NCI-H82 (cell line): ENCODE measurements around the gene G3BP2.
A peak's percentile ranks its signal among the peaks of the same experiment; 100 is the strongest.
"Not testable (repeated sequence)": the region's sequence is repeated elsewhere in the genome, so short reads cannot be mapped to it uniquely, and the experiment has no call there.

Experiments used
- DNase-seq: peaks from one replicate; lab custom pipeline; 2025; lab: John Stamatoyannopoulos, UW

The G3BP2 gene

DNA sequence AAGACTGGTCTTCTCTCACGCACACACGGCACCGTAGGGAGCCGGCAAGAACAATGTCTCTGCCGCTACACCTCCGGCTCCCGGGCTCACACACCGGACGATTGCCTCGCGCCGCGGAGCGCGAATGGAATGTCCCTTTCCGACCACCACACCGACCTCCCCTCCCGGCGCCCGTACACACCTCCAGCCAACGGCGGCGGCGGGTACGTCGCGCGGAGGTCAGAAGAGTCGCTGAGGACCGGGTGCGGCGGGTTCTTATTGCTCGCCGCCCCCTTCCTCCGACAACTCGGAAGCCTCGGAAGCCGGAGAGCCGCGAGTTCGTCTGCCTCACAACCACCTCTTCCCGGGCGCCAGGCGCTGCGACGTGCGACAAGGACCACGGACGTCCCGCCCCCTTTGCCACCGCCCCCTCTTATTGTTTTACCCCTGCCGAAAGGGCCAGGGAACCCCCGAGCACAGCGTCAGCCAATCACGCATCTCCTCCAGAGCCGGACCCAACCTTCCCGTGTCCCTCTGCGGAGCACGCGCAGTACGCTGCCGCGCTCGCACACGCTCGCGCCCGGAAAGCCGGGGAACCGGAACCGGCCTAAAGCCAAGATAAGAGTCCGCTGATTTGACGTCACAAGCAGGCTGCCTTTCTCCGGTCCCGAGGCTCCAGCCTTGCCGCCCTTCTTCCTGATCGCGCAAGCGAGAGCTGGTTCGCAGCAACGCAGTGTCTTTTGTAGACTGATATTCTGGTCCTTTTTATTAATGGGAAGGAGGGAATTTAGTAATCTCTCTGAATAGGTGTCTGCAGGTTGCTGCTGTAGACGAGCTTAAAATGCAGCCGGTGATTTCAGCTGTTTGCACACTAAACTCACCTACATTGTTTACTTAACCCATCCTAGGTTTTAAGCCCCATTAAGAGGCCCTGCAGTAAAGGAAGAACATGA lies at the start of gene G3BP2:
Gene G3BP2 (minus strand): TSS at position 385 of the 932 bp plus-strand sequence. CDS start 11,386 bp downstream, outside the sequence.
- DNase-seq: peak; percentile 99

DNA sequence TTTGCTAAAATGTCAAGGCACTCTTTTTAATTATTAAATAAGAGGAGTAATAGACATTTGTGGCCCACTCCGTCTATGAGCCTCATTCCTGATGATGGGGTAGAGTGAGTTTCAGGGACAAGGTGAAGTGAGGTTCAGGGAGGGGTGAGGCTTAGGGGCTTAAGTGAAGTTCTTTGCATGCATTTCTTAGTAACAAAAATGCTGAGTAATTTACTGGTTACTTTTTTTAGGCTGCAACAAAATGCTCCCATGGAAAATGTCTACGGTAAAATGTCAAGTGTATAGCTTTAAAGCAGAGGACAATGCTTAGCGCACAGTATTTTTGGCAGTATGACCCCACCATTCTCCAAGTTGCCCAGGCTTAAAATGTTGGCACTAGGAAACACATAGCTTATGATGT lies 49.2 kb upstream of the G3BP2 start:
- no peak for DNase-seq

DNA sequence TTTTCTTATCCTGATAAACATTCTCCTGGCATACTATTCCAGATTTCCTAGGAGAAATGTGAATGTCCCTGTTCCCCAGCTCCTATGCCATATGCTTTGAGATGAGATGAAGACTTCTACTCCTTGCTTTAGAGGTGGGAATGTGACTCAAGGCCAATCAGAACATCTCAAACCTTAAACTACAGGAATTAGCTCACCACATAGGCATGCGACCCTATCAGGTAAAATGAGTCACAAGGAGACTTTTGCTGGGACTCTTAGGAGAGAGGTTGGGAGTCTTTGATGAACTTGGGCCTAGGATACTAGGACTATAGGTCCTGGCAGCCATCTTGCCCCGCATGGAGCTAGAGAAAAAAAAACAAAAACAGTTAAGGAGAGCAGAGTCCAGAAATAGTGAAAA lies 45.3 kb upstream of the G3BP2 start:
- no peak for DNase-seq

DNA sequence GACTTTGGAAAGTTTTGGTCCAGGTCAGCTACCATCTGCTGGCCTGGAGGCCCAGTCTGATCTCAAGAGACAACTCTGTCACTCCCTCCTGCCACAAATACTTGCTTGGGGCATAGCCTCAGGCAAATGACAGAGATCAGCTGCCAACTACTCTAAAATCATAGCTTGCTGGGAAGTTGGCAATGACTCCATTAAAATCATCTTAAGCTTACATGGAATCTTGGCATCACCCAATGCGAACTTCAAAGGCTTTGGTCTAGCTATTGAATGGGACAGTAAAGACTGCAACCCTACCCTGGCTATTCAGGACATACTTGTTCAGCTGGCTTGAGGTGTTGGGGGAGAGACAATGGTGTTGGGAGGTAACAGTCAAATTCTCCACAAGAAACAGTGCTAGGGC lies 44.2 kb upstream of the G3BP2 start:
- no peak for DNase-seq

DNA sequence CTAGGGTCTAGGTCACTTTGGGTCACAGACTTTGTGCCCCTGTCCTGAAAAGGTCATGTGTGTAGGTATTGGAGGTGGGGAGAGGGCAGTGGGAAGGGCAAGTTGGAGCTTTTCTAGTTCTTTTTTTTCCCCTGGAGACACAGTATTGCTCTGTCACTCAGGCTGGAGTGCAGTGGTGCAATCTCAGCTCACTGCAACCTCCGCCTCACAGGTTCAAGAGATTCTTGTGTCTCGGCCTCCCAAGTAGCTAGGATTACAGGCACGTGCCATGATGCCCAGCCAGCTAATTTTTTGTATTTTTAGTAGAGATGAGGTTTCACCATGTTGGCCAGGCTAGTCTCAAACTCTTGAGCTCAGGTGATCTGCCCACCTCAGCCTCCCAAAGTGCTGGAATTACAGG lies 42.8 kb upstream of the G3BP2 start:
- not testable (repeated sequence) for DNase-seq

DNA sequence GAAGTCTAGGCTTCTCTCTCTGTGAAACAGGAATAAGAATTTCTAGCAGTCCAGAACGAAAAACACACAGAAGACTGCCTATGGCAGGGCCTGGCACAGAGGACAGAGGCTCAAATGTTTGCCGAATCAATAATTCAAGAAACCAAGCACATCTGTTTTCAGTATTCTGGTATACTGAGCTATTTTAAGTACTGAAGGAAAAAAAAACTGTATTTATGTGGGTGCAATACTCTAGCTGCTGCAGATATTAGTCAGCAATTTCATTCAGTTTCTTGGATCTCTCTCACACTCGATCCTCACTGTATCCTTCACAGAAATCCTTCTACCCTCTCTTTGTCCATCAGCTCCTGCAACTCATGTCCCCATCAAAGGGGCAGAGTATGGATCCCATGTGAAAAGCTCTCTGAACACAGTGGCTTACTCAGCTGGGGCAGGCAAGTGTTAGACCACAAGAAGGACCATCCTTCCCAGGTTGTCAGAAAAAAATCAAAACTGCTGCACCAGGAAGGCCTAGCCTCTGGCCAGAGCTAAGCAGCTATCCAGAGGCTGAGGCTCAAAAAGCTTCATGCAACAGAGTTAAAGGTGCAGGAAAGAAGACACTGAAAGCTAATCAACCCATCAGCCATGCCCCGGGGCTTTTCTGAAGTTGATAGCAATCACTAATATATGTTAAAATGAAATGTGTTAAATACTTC lies 42.0 kb upstream of the G3BP2 start:
- no peak for DNase-seq

DNA sequence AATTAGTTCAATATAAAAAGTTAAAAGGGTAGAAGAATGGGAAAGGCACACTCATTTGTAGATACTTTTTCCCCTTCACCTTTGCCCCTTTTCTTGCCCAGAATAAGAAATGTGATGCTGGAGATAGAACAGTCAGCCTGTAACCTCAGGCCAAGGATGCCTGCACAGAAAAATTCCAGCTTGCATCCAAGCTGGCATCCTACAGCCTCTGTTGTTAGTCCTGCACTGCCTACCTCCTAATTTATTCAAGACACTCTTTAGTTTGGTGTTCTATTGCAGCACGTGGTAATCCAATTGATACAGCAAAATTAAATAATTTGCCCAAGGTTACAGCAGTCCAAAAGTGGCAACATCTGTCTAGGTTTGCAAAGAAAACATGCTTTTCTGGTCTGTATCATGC lies 41.5 kb upstream of the G3BP2 start:
- no peak for DNase-seq

DNA sequence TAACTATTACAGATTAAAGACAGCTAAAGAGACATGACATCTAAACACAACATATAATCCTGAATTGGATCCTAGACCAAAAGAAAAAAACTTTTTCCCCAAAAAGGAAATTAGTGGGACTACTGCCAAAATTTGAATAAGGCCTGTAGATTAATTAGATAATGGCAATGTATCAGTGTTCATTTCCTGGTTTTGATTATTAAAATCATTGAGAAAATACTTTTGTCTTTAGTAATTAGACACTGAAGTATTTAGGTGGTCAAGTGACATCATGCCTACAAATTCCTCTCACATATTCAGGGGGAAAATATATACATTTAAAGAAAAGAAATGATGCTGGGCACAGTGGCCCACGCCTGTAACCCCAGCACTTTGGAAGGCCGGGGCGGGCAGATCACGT lies 40.8 kb upstream of the G3BP2 start:
- no peak for DNase-seq

DNA sequence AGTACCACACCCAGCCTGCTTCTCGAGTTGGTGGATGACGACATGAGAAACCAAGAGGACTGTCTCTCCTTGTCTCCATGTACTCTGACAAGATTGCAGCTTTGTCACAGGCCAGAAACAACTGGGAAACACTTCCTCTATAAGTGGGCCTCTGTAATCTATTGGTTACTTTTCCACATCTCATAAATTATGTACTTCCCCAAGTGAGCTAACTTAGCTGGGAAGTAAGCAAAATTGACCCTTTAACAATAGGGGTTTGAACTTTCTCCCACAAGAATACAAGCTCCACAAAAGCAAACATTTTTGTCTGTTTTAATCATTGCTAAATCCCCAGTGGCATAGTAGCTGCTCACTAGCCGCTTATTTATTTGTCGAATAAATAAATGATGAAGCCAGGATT lies 37.0 kb upstream of the G3BP2 start:
- no peak for DNase-seq

DNA sequence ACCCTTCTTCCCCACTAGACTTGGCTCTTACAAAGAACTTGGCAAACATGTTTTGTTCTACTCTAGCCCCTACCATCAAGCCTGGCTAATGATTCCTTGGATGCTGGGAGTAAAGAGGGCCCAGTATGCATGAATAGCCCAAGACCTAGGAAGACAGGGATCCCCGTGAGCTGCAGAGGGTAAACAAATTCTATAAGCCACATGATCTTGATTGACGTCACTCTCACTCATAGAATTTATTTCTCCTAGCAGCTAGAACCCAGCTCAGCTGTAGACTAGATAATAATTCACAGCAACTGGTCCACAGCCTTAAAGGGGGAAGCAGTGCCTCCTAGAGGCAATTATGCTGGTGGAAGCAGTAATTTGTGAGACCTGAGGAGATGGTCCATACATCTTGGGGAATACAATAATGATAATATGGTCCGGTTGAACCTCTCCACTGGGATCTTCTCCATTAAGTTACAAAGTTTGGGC lies 35.0 kb upstream of the G3BP2 start:
- peak; percentile 18 for DNase-seq

DNA sequence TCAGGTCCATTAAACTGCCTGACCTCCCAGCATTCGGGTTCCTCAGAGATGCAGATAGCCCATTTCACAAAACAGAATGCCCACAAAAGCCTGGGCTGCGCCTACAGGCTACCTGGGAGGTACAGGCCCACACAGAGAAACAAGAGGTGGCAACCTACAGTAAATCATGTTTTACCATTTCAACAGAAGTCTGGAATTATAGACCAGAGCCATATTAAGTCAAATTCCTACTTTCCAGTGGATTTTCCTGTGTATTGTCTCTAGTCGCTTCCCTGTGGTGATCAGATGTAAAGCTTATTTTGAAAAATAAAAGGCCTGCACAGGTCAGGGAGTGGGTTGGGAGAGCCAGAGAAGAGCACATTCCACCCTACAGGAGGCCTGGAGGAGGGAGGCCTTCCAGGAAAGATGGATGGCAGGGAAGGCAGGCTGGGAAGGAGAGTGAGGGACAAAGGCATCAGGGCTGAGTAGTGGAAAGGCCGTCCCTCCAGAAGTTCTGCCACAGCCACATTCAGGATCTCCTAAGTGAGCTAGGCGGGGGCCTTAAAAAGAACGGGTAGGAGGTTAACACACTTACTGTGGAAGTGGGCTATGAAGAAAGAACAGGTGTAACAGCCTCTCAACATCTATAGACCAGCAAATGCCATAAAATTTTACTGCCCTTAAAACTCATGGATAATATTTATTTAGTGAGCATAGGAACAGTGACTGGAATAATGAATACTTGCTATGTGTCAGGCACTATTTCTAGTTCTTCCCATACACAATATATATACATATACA lies 32.2 kb upstream of the G3BP2 start:
- DNase-seq: no peak

DNA sequence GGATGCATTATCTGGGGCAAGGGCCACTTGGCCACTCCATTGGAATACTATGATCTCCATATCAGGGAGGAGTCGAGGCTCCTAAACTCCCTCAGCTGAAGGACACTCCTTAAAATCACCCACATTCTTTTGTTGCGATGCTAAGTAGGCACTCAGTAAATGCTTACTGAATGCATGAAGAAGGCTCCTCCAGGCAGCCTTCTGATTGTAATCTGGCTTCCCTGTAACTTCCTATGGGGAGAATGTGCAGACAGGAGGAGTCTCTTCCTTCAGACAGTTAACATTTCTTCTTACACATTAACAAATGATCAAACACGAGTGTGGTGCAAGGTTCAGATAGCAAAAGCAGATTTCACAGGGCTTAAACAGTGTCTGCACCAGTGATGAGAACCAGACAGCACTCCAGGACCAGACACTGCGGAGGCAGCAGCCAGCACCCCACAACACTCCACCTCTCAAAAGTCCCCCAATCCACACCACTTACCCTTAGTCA lies 29.8 kb upstream of the G3BP2 start:
- DNase-seq: no peak

DNA sequence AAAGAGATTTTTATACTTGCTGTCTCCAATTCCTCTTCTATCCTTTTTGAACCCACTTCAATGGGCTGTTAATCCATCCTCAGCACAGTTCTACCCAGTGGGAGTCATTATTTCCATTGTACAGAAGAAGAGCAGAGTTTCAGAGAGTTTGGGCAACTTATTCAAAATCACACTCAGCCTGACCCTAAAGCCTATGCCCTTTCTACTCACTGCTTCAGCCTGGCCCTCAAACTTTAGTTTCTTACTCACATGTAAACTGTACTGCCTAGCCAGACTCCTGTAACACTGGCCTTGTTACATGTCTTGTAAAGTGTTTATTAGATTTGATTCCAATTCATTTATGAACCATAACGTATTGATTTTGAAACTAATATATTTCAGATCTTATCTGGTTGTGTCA lies 26.1 kb upstream of the G3BP2 start:
- DNase-seq: no peak

DNA sequence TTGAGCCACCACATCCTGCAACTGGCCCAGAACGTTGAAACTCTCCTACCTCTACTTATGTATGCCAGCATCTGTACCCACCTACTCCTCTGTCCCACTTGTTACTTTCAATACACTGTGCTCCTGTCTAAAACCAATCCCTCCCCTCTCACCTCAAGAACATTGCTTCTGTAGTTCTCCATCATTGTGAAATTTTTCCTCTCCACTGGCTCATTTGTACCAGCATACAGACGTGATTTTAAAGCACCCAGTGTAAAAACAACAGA lies 25.7 kb upstream of the G3BP2 start:
- DNase-seq: no peak

DNA sequence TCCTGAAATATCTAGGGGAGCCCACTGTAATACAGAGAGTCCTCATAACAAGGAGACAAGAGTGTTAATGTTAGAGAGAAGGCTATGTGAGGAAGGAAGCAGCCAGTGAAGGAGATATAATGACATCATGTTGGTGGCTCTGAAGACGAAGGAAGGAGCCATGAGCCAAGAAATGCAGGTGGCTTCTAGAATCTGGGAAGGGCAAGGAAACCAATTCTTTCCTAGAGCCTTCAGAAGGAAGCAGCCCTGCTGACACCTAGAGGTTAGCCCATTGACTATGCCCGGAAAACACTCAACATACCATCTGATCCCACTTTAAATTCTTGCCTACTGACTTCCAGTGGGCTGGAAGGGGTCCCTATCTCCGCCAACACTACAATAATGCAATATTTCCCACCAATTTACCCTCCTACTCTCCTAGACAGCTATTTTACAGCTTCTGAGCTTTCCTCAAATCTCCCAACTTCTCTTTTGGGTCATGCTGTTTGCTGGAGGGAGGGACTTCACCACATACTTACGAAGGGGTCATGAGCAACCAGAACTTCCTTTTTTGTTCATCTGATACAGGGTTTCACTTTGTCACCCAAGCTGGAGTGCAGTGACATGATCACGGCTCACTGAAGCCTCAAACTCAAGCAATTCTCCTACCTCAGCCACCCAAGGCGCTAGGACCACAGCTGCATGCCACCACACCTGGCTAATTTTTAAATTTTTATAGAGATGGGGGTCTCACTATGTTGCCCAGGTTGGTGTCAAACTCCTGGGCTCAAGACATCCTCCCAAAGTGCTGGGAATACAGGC lies 25.2 kb upstream of the G3BP2 start:
- no peak for DNase-seq

DNA sequence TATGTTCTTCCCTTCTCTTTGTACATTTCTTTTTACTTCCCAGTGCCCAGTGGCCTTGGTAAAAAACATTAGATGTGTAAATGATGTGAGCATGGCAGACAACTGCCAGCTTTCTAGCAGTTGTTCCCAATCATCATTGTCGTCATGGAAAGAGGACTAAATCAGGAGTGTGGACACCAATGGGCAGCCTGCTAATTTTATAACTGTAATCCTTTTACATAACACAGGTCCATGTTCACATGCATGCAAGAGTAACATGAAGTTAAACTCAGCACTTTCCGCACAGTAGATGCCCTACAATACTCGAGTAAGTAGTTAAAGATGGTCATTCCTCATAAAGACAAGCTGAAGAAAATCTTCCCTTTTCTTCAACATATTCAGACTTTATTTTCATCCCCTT lies 23.4 kb upstream of the G3BP2 start:
- DNase-seq: no peak

DNA sequence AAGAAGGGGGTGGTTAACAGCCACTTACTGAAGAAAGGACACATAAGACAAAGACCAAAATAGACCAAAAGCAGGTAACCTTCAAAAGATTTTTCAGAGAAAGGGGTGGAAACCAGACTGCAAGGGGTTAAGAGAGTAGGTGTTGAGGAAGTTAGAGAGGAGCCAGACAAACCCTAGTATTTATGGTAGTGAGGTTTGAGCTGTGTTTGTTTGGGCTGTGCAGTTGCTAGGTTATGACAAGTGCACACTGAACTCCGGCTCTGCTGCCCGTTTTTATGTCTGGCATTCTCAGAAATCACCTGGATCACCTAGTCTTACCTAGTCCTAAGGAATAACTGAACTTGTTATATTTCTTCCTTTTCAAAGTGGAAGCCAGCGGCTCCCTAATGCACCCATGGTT lies 22.9 kb upstream of the G3BP2 start:
- no peak for DNase-seq

DNA sequence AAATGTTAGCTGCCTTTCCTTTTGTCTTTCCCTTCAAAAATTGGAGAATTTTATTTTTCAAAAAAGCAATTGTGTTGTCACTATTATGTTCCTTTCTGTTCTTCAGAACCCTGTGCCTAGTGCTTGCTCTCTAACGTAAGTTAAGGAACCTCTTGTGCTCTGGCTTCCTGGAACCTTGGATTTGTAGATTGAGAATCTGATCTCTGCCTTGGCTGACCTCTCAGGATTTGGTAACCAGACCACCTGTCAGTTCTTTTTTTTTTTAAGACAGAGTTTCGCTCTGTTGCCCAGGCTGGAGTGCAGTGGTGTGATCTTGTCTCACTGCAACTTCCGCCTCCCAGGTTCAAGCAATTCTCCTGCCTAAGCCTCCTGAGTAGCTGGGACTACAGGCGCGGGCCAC lies 18.9 kb upstream of the G3BP2 start:
- peak; percentile 10 for DNase-seq

DNA sequence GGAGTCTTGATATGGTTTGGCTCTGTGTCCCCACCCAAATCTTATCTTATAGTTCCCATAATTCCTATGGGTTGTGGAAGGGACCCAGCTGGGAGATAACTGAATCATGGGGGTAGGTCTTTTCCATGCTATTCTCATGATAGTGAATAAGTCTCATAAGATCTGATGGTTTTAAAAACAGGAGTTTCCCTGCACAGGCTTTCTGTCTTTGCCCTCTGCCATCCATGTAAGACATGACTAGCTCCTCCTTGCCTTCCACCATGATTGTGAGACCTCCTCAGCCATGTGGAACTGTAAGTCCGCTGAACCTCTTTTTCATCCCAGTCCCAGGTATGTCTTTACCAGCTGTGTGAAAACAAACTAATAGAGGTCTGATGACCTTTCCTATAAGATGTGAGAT lies 13.9 kb upstream of the G3BP2 start:
- not testable (repeated sequence) for DNase-seq

DNA sequence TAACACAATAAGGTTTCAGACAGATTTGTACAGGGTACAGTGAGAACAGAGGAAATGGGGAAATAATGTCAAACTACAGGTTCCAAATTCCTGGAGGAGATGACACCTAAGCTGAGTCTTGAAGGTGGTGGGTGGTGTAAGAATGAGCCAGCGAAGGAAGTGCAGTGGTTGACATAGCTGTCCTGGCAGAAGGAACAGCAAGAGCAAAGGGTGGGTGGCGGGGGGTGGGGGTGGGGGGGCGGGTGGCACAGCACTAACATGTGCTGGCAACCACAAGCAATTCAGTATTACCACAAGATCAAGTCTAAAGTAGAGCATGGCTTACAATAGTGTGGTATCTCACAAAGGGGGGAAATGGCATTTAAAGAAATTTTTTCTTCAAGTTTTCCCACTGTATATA lies 13.1 kb upstream of the G3BP2 start:
- no peak for DNase-seq

DNA sequence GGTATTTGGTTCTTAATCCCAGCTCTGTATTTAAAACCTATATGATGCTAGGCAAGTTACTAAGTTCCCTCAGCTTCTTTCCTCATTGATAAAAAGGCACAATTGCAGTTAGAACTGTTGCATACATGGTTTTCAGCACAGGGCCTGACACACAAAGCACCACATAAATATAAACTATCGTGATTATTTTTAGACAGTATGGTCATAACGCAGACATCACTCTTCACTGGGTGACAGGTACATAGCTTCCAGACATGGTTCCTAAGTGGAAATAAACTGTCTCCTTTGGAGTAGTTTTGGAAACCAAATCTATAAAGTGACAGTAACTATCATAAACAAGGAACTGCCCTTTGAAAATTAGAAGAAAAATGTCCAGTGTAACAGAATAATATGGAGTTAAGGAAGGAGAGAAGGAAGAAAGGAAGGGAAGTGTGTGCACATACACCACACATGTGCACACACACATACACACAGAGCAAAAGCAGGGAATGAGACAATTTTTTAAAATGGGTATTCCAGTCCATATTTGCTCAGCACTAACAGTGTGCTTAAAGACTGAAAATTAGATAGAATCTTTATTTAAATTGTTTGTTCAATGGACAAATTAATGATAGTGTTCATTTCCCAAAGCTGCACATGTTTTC lies 12.5 kb upstream of the G3BP2 start:
- no peak for DNase-seq
